HepG2 (cell line): ENCODE measurements around the gene NTSR2. TPM values are rescaled to one million over a fixed set of nuclear protein-coding genes. Genes with fewer than 3 reads are reported as not detected.

Experiments used
- BRD4 ChIP-seq: sonication (generic); formaldehyde crosslinking; IDR thresholded peaks from 2 replicates; pipeline ENCODE4 v1.4.0; 2020; ENCODE audit warnings: missing genetic modification reagents
- EP300 ChIP-seq, 3 experiments: sonication (generic) in 1 of 3; formaldehyde crosslinking in 1 of 3; IDR thresholded peaks; 2 replicates each; pipeline versions ENCODE4 v1.5.1 to v1.6.1; 2011 to 2020; ENCODE audit warnings: low read depth in 2 of 3, low read length in 2 of 3, borderline replicate concordance in 1 of 3, improper control_type of control experiment in 1 of 3, mild to moderate bottlenecking in 1 of 3, missing genetic modification reagents in 1 of 3, moderate library complexity in 1 of 3
- MIER2 ChIP-seq: IDR thresholded peaks from 2 replicates; pipeline ENCODE4 v1.6.1; 2016; ENCODE audit warnings: missing biosample characterization, missing genetic modification reagents
- U2AF2 ChIP-seq: fragments of 200-400 bp; formaldehyde crosslinking; IDR thresholded peaks from 2 replicates; pipeline ENCODE4 v1.6.1; 2017; ENCODE audit warnings: low read depth, mild to moderate bottlenecking, low read length
- ZBTB14 ChIP-seq: sonication (generic); formaldehyde crosslinking; IDR thresholded peaks from 2 replicates; pipeline ENCODE4 v1.4.0; 2020; ENCODE audit warnings: missing genetic modification reagents
- ZBTB40 ChIP-seq, 2 experiments: fragments of 450-650 bp in 1 of 2; sonication (generic) in 1 of 2; formaldehyde crosslinking in 1 of 2; IDR thresholded peaks; 2 replicates each; pipeline versions ENCODE4 v1.6.1 to v1.8.0; 2016 to 2022; ENCODE audit warnings: antibody characterized with exemption in 1 of 2, mild to moderate bottlenecking in 1 of 2, missing genetic modification reagents in 1 of 2
- ZBTB8A ChIP-seq: sonication (generic); formaldehyde crosslinking; IDR thresholded peaks from 2 replicates; pipeline ENCODE4 v1.4.0; 2020; ENCODE audit warnings: mild to moderate bottlenecking, low read depth, missing genetic modification reagents, borderline replicate concordance
- ZFP82 ChIP-seq: sonication (generic); formaldehyde crosslinking; IDR thresholded peaks from 2 replicates; pipeline ENCODE4 v1.5.1; 2020; ENCODE audit warnings: mild to moderate bottlenecking, missing genetic modification reagents, borderline replicate concordance
- ZFX ChIP-seq: sonication (generic); formaldehyde crosslinking; IDR thresholded peaks from 2 replicates; pipeline ENCODE4 v1.4.0; 2020; ENCODE audit warnings: mild to moderate bottlenecking, low read depth, missing genetic modification reagents, moderate library complexity
- ZNF331 ChIP-seq: sonication (generic); formaldehyde crosslinking; IDR thresholded peaks from 2 replicates; pipeline ENCODE4 v1.4.0; 2020; ENCODE audit warnings: missing genetic modification reagents
- ZNF580 ChIP-seq: IDR thresholded peaks from 2 replicates; pipeline ENCODE4 v1.6.1; 2016; ENCODE audit warnings: low read depth, borderline replicate concordance
- ZNF644 ChIP-seq: IDR thresholded peaks from 2 replicates; pipeline ENCODE4 v1.6.1; 2016; ENCODE audit warnings: low read depth
- ZNF704 ChIP-seq: sonication (generic); formaldehyde crosslinking; IDR thresholded peaks from 2 replicates; pipeline ENCODE4 v1.8.1; 2023; ENCODE audit warnings: mild to moderate bottlenecking, inconsistent platforms, moderate library complexity, missing genetic modification reagents, borderline replicate concordance
- ZNF740 ChIP-seq: sonication (generic); formaldehyde crosslinking; IDR thresholded peaks from 2 replicates; pipeline ENCODE4 v1.4.0; 2020; ENCODE audit warnings: missing genetic modification reagents
- polyA plus RNA-seq, 8 experiments: library from polyadenylated mRNA; depleted of rRNA in 3 of 8; stranded (reverse) in 7 of 8; unstranded in 1 of 8; fragments of >200 nt; fragmentation: Illumina TruSeq in 4 of 8; extraction: Trizol in 4 of 8; gene quantifications; 2 replicates each; pipeline versions ENCODE4 v1.2.1 to v1.2.3, GENCODE V29; 2011 to 2016; ENCODE audit warnings: low read depth in 4 of 8, missing spikeins in 1 of 8, mixed read lengths in 1 of 8; ENCODE audit not compliant: insufficient read depth in 1 of 8
- total RNA-seq, 5 experiments: library from RNA; depleted of rRNA; stranded (reverse); fragments of >200 nt; fragmentation: Illumina TruSeq; extraction: Trizol; gene quantifications; 2 replicates each; pipeline ENCODE4 v1.2.3, GENCODE V29; 2016; ENCODE audit warnings: low read depth in 1 of 5

Gene NTSR2
- total and polyA plus RNA-seq, 2 of the 13 experiments (the other 11 are each of a cell fraction or from before 2014, with no cell fraction given), result not detected

GRCh38 chr2:11669454-11670291 lies at the start of gene NTSR2 (continued):
- peak; percentile 84 for TF ChIP-seq ZBTB14 (CRISPR knock-in tag)
- 0 out of 4 replicates have a peak, but pooled peaks of 1 of the 2 experiments have one; percentile 10 for TF ChIP-seq EP300 (IDR thresholded peaks at IDR 0.05; ENCODE audit: low read depth in 2 of 2, low read length in 2 of 2)
- TF ChIP-seq EP300 (CRISPR knock-in tag; IDR thresholded peaks at IDR 0.05; ENCODE audit: borderline replicate concordance), result 0 out of 2 replicates have a peak, but pooled peaks have one; percentile 60
- TF ChIP-seq ZNF580 (CRISPR knock-in tag), result peak; percentile 99; the same call in 1 of the 2 replicates
- TF ChIP-seq ZBTB8A, result peak; percentile 98; the same call in 1 of the 2 replicates
- peak; percentile 88; the same call in 1 of the 2 replicates for TF ChIP-seq ZFP82 (CRISPR knock-in tag)
- peak; percentile 65; the same call in 1 of the 2 replicates for TF ChIP-seq BRD4 (CRISPR knock-in tag)
- TF ChIP-seq ZNF331 (CRISPR knock-in tag), result peak; percentile 99
- TF ChIP-seq ZBTB40 (IDR thresholded peaks at IDR 0.05), result no peak
- TF ChIP-seq ZBTB40 (CRISPR knock-in tag; IDR thresholded peaks at IDR 0.05), result peak; percentile 93
- TF ChIP-seq ZFX (CRISPR knock-in tag), result peak; percentile 90
- no peak for TF ChIP-seq U2AF2
- TF ChIP-seq ZNF740, result peak; percentile 86; the same call in 1 of the 2 replicates
- TF ChIP-seq MIER2 (CRISPR knock-in tag), result peak; percentile 99
- peak; percentile 99 for TF ChIP-seq ZNF704 (CRISPR knock-in tag)
- TF ChIP-seq ZNF644 (CRISPR knock-in tag), result peak; percentile 96
